A549 (cell line): ENCODE results near the gene TXNRD1. TPM values are rescaled to one million over a fixed set of nuclear protein-coding genes. Genes with fewer than 3 reads are reported as not detected.
"Not testable (repeated sequence)": the region's sequence is repeated elsewhere in the genome, so short reads cannot be mapped to it uniquely, and the experiment has no call there.

Experiments used
- ATAC-seq, 2 experiments: fragments of 200-7000 bp in 1 of 2; fragments of >200 bp in 1 of 2; cut with Nextera tagmentation in 1 of 2; cut with Tn5 transposase in 1 of 2; 3 replicates each; pipeline versions ENCODE4 v1.8.0 to v1.9.1; 2018 to 2020; ENCODE audit warnings: mild to moderate bottlenecking in 1 of 2, moderate library complexity in 1 of 2
- CTCF ChIA-PET: fragments of 300-600 bp; sonication (Branson Sonifier 250); formaldehyde crosslinking; extraction: SDS; loops from one replicate; lab custom pipeline; 2021; ENCODE audit warnings: antibody characterized with exemption, inconsistent platforms; lab: Yijun Ruan, JAX
- POLR2A ChIA-PET: fragments of 350-600 bp; formaldehyde crosslinking; extraction: SDS; loops from one replicate; lab custom pipeline; 2021; ENCODE audit warnings: antibody characterized with exemption, inconsistent platforms; lab: Yijun Ruan, JAX
- DNase-seq, 2 experiments: peaks; one replicate each; pipeline versions ENCODE4 v3.0.0 to v3.0.0-alpha.2; 2011 to 2016; ENCODE audit warnings: low read depth in 1 of 2, low spot score in 1 of 2
- FAIRE-seq: peaks from 2 replicates; lab custom pipeline; 2011; peaks lifted over from hg19 to GRCh38; lab: Jason Lieb, UNC
- H3K27ac ChIP-seq, 2 experiments: fragments of >200 bp; sonication (Bioruptor Twin); formaldehyde crosslinking; 3 replicates each; pipeline ENCODE4 v1.5.1; 2016 to 2017
- H3K4me1 ChIP-seq: fragments of >200 bp; sonication (Bioruptor Twin); formaldehyde crosslinking; 3 replicates; pipeline ENCODE4 v1.6.1; 2016
- H3K4me2 ChIP-seq: fragments of >200 bp; sonication (Bioruptor Twin); formaldehyde crosslinking; 3 replicates; pipeline ENCODE4 v1.6.1; 2016
- H3K4me3 ChIP-seq: fragments of >200 bp; sonication (Bioruptor Twin); formaldehyde crosslinking; 3 replicates; pipeline ENCODE4 v1.5.1; 2016
- H3K9me3 ChIP-seq: fragments of >200 bp; sonication (Bioruptor Twin); formaldehyde crosslinking; 3 replicates; pipeline ENCODE4 v1.6.1; 2016
- CBX8 ChIP-seq: fragments of 200-600 bp; sonication (generic); IDR thresholded peaks from 2 replicates; pipeline ENCODE4 v1.6.1; 2016
- CEBPB ChIP-seq, 2 experiments: fragments of >200 bp in 1 of 2; sonication (Bioruptor Twin) in 1 of 2; formaldehyde crosslinking in 1 of 2; IDR thresholded peaks; 2 replicates each; pipeline ENCODE4 v1.6.1; 2012 to 2016
- CHD2 ChIP-seq: fragments of 150-350 bp; IDR thresholded peaks from 2 replicates; pipeline ENCODE4 v1.6.1; 2014; ENCODE audit warnings: low read length; ENCODE audit not compliant: partially characterized antibody
- FOSL2 ChIP-seq, 2 experiments: fragments of 450-650 bp in 1 of 2; fragments of >200 bp in 1 of 2; sonication (Bioruptor Twin) in 1 of 2; formaldehyde crosslinking; IDR thresholded peaks; 2 replicates each; pipeline versions ENCODE4 v1.5.0 to v1.6.1; 2016 to 2020; ENCODE audit warnings: mild to moderate bottlenecking in 1 of 2, moderate library complexity in 1 of 2
- JUNB ChIP-seq: fragments of >200 bp; sonication (Bioruptor Twin); formaldehyde crosslinking; IDR thresholded peaks from 2 replicates; pipeline ENCODE4 v1.6.1; 2016
- KDM5A ChIP-seq: fragments of 200-600 bp; sonication (generic); IDR thresholded peaks from 2 replicates; pipeline ENCODE4 v1.6.1; 2016; ENCODE audit warnings: antibody characterized with exemption, mild to moderate bottlenecking
- NFE2L2 ChIP-seq: fragments of 150-350 bp; conservative IDR thresholded peaks from 2 replicates; pipeline ENCODE4 v1.6.1; 2014; ENCODE audit warnings: low read length
- RAD21 ChIP-seq, 2 experiments: fragments of >200 bp in 1 of 2; sonication (Bioruptor Twin) in 1 of 2; formaldehyde crosslinking in 1 of 2; IDR thresholded peaks in 1 of 2; conservative IDR thresholded peaks in 1 of 2; 2 replicates in 1 of 2; 3 replicates in 1 of 2; pipeline ENCODE4 v1.6.1; 2012 to 2018; ENCODE audit warnings: inconsistent platforms in 1 of 2
- RARB ChIP-seq: fragments of 250-450 bp; sonication (Bioruptor Pico); IDR thresholded peaks from 2 replicates; pipeline ENCODE4 v1.8.0; 2021; ENCODE audit warnings: mild to moderate bottlenecking, moderate library complexity
- RFX5 ChIP-seq: fragments of 450-650 bp; IDR thresholded peaks from 2 replicates; pipeline ENCODE4 v1.7.1; 2014; ENCODE audit warnings: antibody characterized with exemption, mild to moderate bottlenecking, moderate library complexity
- ZSCAN20 ChIP-seq: fragments of 250-450 bp; sonication (Bioruptor Pico); IDR thresholded peaks from 2 replicates; pipeline ENCODE4 v1.8.0; 2022; ENCODE audit warnings: mild to moderate bottlenecking, moderate library complexity
- WGBS: methylation state at CpG from one replicate; pipeline ENCODE4 v1.1.6; 2017; ENCODE audit errors: missing lambda C conversion rate; 5-methylcytosine and 5-hydroxymethylcytosine counted together
- polyA plus RNA-seq, 4 experiments: library from polyadenylated mRNA; depleted of rRNA in 3 of 4; stranded (reverse); fragments of >200 nt; fragmentation: RNase III in 1 of 4; extraction: RNeasy Plus Mini Kit Qiagen cat#74134 plus additional on column Dnase treatment in 1 of 4; gene quantifications; 2 replicates in 3 of 4; 3 replicates in 1 of 4; pipeline ENCODE4 v1.2.3, GENCODE V29; 2011 to 2017

The TXNRD1 gene
- polyA plus RNA-seq, 2 of the 4 experiments (the other 2 are of a cell fraction): 899 to 1,230 TPM

GRCh38 chr12:104263580-104264358, 48.2 kb downstream of the TXNRD1 start:
- no peak overlapping the region for H3K4me3 ChIP-seq
- CTCF ChIA-PET: interaction anchor here (0.6 to 1.3 kb wide), 3 partner anchors 12 to 74 kb away, joined by 3 read pairs; no protein-coding TSS in a partner anchor
- H3K9me3 ChIP-seq: no peaks in the 10 kb centered on the region
- no peak for DNase-seq
- H3K4me2 ChIP-seq: peak overlapping the region; percentile 39
- peaks cover 17% of the 10 kb centered on the region for H3K4me1 ChIP-seq
- FAIRE-seq: no peak
- H3K27ac ChIP-seq: peak overlapping the region; percentile 61 to 74
- TF ChIP-seq JUNB (no peak), CHD2 (no peak), FOSL2 (IDR thresholded peaks at IDR 0.05) (no peak), FOSL2 (CRISPR knock-in tag; IDR thresholded peaks at IDR 0.05) (peak; percentile 17; the same call in 1 of the 2 replicates)
- 26% methylated on average over 1 of the region's 1 CpG for WGBS
- ATAC-seq: peak; percentile 22 to 34; a peak in 3 of 6 replicates
- POLR2A ChIA-PET: no interaction called here

- WGBS: 89% methylated on average over 17 of the region's 24 CpGs
- H3K9me3 ChIP-seq, ATAC-seq, H3K4me2 ChIP-seq, FAIRE-seq, H3K27ac ChIP-seq, CTCF ChIA-PET, H3K4me3 ChIP-seq, DNase-seq, POLR2A ChIA-PET: not testable (repeated sequence)
- peaks cover 16% of the 10 kb centered on the region for H3K4me1 ChIP-seq
Observed at GRCh38 chr12:104265436-104265835, 49.9 kb downstream of the TXNRD1 start.

- no peak overlapping the region for H3K4me3 ChIP-seq
- H3K4me1 ChIP-seq: peaks cover 37% of the 10 kb centered on the region
- FAIRE-seq: no peak
- 93% methylated on average over 11 of the region's 11 CpGs for WGBS
- DNase-seq: no peak
- no peak for ATAC-seq
- H3K9me3 ChIP-seq: no peaks in the 10 kb centered on the region
- TF ChIP-seq RAD21 (conservative IDR thresholded peaks at IDR 0.05 in 1 of 2, IDR thresholded peaks at IDR 0.05 in 1 of 2) (no peak), CHD2 (no peak), KDM5A (no peak), NFE2L2 (no peak)
- no peak overlapping the region for H3K4me2 ChIP-seq
- POLR2A ChIA-PET: no interaction called here
- peak overlapping the region; percentile 15 to 56; a peak in 2 of 6 replicates for H3K27ac ChIP-seq
- CTCF ChIA-PET: no interaction called here
Observed at GRCh38 chr12:104272938-104273337, 57.4 kb downstream of the TXNRD1 start.

GRCh38 chr12:104273503-104273902, 57.9 kb downstream of the TXNRD1 start:
- WGBS: 87% methylated on average over 11 of the region's 11 CpGs
- peak overlapping the region in 1 of 2 experiments; percentile 14; a peak in 2 of 6 replicates for H3K27ac ChIP-seq
- ATAC-seq (no peak), FAIRE-seq (no peak), DNase-seq (no peak)
- CTCF ChIA-PET: interaction anchor here (4.9 kb wide), 1 partner anchor 13 kb away, joined by 29 read pairs; no protein-coding TSS in a partner anchor
- POLR2A ChIA-PET: no interaction called here
- peaks cover 42% of the 10 kb centered on the region for H3K4me1 ChIP-seq
- TF ChIP-seq CEBPB (IDR thresholded peaks at IDR 0.05) (0 out of 4 replicates have a peak, but pooled peaks of 1 of the 2 experiments have one; percentile 34), ZSCAN20 (no peak)
- H3K4me2 ChIP-seq: no peak overlapping the region
- no peaks in the 10 kb centered on the region for H3K9me3 ChIP-seq
- H3K4me3 ChIP-seq: no peak overlapping the region

- TF ChIP-seq RAD21 (conservative IDR thresholded peaks at IDR 0.05 in 1 of 2, IDR thresholded peaks at IDR 0.05 in 1 of 2) (no peak), RFX5 (no peak), JUNB (no peak), CBX8 (no peak), RARB (CRISPR knock-in tag) (no peak)
- no peak overlapping the region for H3K4me3 ChIP-seq
- FAIRE-seq (no peak), ATAC-seq (no peak), DNase-seq (no peak)
- CTCF ChIA-PET: interaction anchor here (2.8 to 4.9 kb wide), 2 partner anchors 11 to 59 kb away, joined by 15 to 29 read pairs; partner anchors contain the start of gene TXNRD1
- H3K9me3 ChIP-seq: no peaks in the 10 kb centered on the region
- H3K4me2 ChIP-seq: no peak overlapping the region
- POLR2A ChIA-PET: interaction anchor here (0.6 to 5.5 kb wide), 2 partner anchors 14 to 162 kb away, joined by 4 to 68 read pairs; no protein-coding TSS in a partner anchor
- peaks cover 55% of the 10 kb centered on the region for H3K4me1 ChIP-seq
- WGBS: 88% methylated on average over 4 of the region's 4 CpGs
- H3K27ac ChIP-seq: peak overlapping the region; percentile 85 to 98; a peak in 5 of 6 replicates
Observed at GRCh38 chr12:104274811-104275210, 59.2 kb downstream of the TXNRD1 start.
